ENCODE data around the gene AKTIP. TPM values are rescaled to one million over a fixed set of nuclear protein-coding genes. Genes with fewer than 3 reads are reported as not detected.

Gene AKTIP
- total RNA-seq, 2 donors from 2014 or later = 21.8 to 24.5 TPM

GRCh38 chr16:53506254-53506653, 3.2 kb upstream of the AKTIP start:
- H3K4me1 Mint-ChIP-seq = peaks cover 24% of the 10 kb centered on the region
- no peak for ATAC-seq (replicated peaks)
- H3K9me3 Mint-ChIP-seq = no peaks in the 10 kb centered on the region
- H3K27ac Mint-ChIP-seq = no peak overlapping the region
- peaks cover 7% of the 10 kb centered on the region for H3K36me3 Mint-ChIP-seq (ENCODE audit: low read depth)
- peak overlapping the region; percentile 11 for H3K4me3 Mint-ChIP-seq
- H3K27me3 Mint-ChIP-seq = no peaks in the 10 kb centered on the region

GRCh38 chr16:53504665-53505064, 1.7 kb upstream of the AKTIP start:
- peak overlapping the region; percentile 97 for H3K27ac Mint-ChIP-seq
- H3K36me3 Mint-ChIP-seq (ENCODE audit: low read depth) = peaks cover 13% of the 10 kb centered on the region
- no peak for ATAC-seq (replicated peaks)
- H3K27me3 Mint-ChIP-seq = no peaks in the 10 kb centered on the region
- peaks cover 30% of the 10 kb centered on the region for H3K4me1 Mint-ChIP-seq
- peak overlapping the region; percentile 90 for H3K4me3 Mint-ChIP-seq
- no peaks in the 10 kb centered on the region for H3K9me3 Mint-ChIP-seq

- no peak for ATAC-seq (replicated peaks)
- Mint-ChIP-seq H3K4me3 (peak overlapping the region; percentile 90), H3K27me3 (no peaks in the 10 kb centered on the region), H3K36me3 (ENCODE audit: low read depth) (peaks cover 18% of the 10 kb centered on the region), H3K27ac (peak overlapping the region; percentile 97), H3K4me1 (peaks cover 31% of the 10 kb centered on the region), H3K9me3 (no peaks in the 10 kb centered on the region)
Observed at GRCh38 chr16:53503991-53504663, 1.1 kb upstream of the AKTIP start.

- no peaks in the 10 kb centered on the region for H3K9me3 Mint-ChIP-seq
- peak overlapping the region; percentile 90 for H3K4me3 Mint-ChIP-seq
- peaks cover 26% of the 10 kb centered on the region for H3K36me3 Mint-ChIP-seq (ENCODE audit: low read depth)
- H3K27ac Mint-ChIP-seq = peak overlapping the region; percentile 97
- H3K4me1 Mint-ChIP-seq = peaks cover 34% of the 10 kb centered on the region
- H3K27me3 Mint-ChIP-seq = no peaks in the 10 kb centered on the region
- peak; percentile 93 for ATAC-seq (replicated peaks)
Observed at GRCh38 chr16:53503270-53503923, 388 bp upstream of the AKTIP start.

GRCh38 chr16:53501216-53501859, 1.7 kb downstream of the AKTIP start:
- peaks cover 30% of the 10 kb centered on the region for H3K4me1 Mint-ChIP-seq
- no peaks in the 10 kb centered on the region for H3K9me3 Mint-ChIP-seq
- H3K27ac Mint-ChIP-seq = peak overlapping the region; percentile 86
- no peak for ATAC-seq (replicated peaks)
- peaks cover 46% of the 10 kb centered on the region for H3K36me3 Mint-ChIP-seq (ENCODE audit: low read depth)
- no peaks in the 10 kb centered on the region for H3K27me3 Mint-ChIP-seq
- H3K4me3 Mint-ChIP-seq = peak overlapping the region; percentile 90

GRCh38 chr16:53498984-53499383, 4.0 kb downstream of the AKTIP start:
- no peak for ATAC-seq (replicated peaks)
- Mint-ChIP-seq H3K36me3 (ENCODE audit: low read depth) (peaks cover 70% of the 10 kb centered on the region), H3K4me1 (peaks cover 29% of the 10 kb centered on the region), H3K27ac (peak overlapping the region; percentile 54), H3K4me3 (no peak overlapping the region), H3K27me3 (no peaks in the 10 kb centered on the region), H3K9me3 (no peaks in the 10 kb centered on the region)

- peaks cover 100% of the 10 kb centered on the region for H3K36me3 Mint-ChIP-seq (ENCODE audit: low read depth)
- peaks cover 14% of the 10 kb centered on the region for H3K4me1 Mint-ChIP-seq
- no peak overlapping the region for H3K4me3 Mint-ChIP-seq
- no peak for ATAC-seq (replicated peaks)
- H3K9me3 Mint-ChIP-seq = no peaks in the 10 kb centered on the region
- peak overlapping the region; percentile 68 for H3K27ac Mint-ChIP-seq
- no peaks in the 10 kb centered on the region for H3K27me3 Mint-ChIP-seq
Observed at GRCh38 chr16:53495325-53495724, 7.7 kb downstream of the AKTIP start.

- H3K27ac Mint-ChIP-seq = peak overlapping the region; percentile 68
- peaks cover 100% of the 10 kb centered on the region for H3K36me3 Mint-ChIP-seq (ENCODE audit: low read depth)
- no peaks in the 10 kb centered on the region for H3K9me3 Mint-ChIP-seq
- ATAC-seq (replicated peaks) = no peak
- no peak overlapping the region for H3K4me3 Mint-ChIP-seq
- H3K27me3 Mint-ChIP-seq = no peaks in the 10 kb centered on the region
- peaks cover 14% of the 10 kb centered on the region for H3K4me1 Mint-ChIP-seq
Observed at GRCh38 chr16:53494636-53495035, 8.4 kb downstream of the AKTIP start.

GRCh38 chr16:53492503-53492902, 10.5 kb downstream of the AKTIP start:
- no peak overlapping the region for H3K27ac Mint-ChIP-seq
- no peak overlapping the region for H3K4me3 Mint-ChIP-seq
- no peak for ATAC-seq (replicated peaks)
- H3K9me3 Mint-ChIP-seq = no peaks in the 10 kb centered on the region
- peaks cover 100% of the 10 kb centered on the region for H3K36me3 Mint-ChIP-seq (ENCODE audit: low read depth)
- H3K4me1 Mint-ChIP-seq = peaks cover 10% of the 10 kb centered on the region
- no peaks in the 10 kb centered on the region for H3K27me3 Mint-ChIP-seq

GRCh38 chr16:53489755-53490154, 13.3 kb downstream of the AKTIP start:
- Mint-ChIP-seq H3K36me3 (ENCODE audit: low read depth) (peaks cover 100% of the 10 kb centered on the region), H3K27me3 (no peaks in the 10 kb centered on the region), H3K4me3 (no peak overlapping the region), H3K27ac (no peak overlapping the region), H3K9me3 (peaks cover 2% of the 10 kb centered on the region), H3K4me1 (no peaks in the 10 kb centered on the region)
- no peak for ATAC-seq (replicated peaks)

GRCh38 chr16:53486230-53486629, 16.8 kb downstream of the AKTIP start:
- no peaks in the 10 kb centered on the region for H3K27me3 Mint-ChIP-seq
- H3K36me3 Mint-ChIP-seq (ENCODE audit: low read depth) = peaks cover 100% of the 10 kb centered on the region
- peaks cover 5% of the 10 kb centered on the region for H3K9me3 Mint-ChIP-seq
- no peak overlapping the region for H3K27ac Mint-ChIP-seq
- ATAC-seq (replicated peaks) = no peak
- H3K4me1 Mint-ChIP-seq = no peaks in the 10 kb centered on the region
- H3K4me3 Mint-ChIP-seq = no peak overlapping the region

GRCh38 chr16:53484542-53484941, 18.5 kb downstream of the AKTIP start:
- no peak overlapping the region for H3K27ac Mint-ChIP-seq
- no peak for ATAC-seq (replicated peaks)
- peaks cover 5% of the 10 kb centered on the region for H3K9me3 Mint-ChIP-seq
- peaks cover 100% of the 10 kb centered on the region for H3K36me3 Mint-ChIP-seq (ENCODE audit: low read depth)
- H3K4me1 Mint-ChIP-seq = no peaks in the 10 kb centered on the region
- no peaks in the 10 kb centered on the region for H3K27me3 Mint-ChIP-seq
- H3K4me3 Mint-ChIP-seq = no peak overlapping the region

GRCh38 chr16:53482123-53482522, 20.9 kb downstream of the AKTIP start:
- Mint-ChIP-seq H3K27me3 (no peaks in the 10 kb centered on the region), H3K4me3 (no peak overlapping the region), H3K36me3 (ENCODE audit: low read depth) (peaks cover 100% of the 10 kb centered on the region), H3K4me1 (peaks cover 5% of the 10 kb centered on the region), H3K27ac (peak overlapping the region; percentile 14), H3K9me3 (peaks cover 5% of the 10 kb centered on the region)
- ATAC-seq (replicated peaks) = peak; percentile 53

GRCh38 chr16:53480394-53480793, 22.6 kb downstream of the AKTIP start:
- no peak overlapping the region for H3K4me3 Mint-ChIP-seq
- H3K36me3 Mint-ChIP-seq (ENCODE audit: low read depth) = peaks cover 98% of the 10 kb centered on the region
- peaks cover 17% of the 10 kb centered on the region for H3K4me1 Mint-ChIP-seq
- H3K9me3 Mint-ChIP-seq = peaks cover 5% of the 10 kb centered on the region
- peak overlapping the region; percentile 25 for H3K27ac Mint-ChIP-seq
- ATAC-seq (replicated peaks) = no peak
- no peaks in the 10 kb centered on the region for H3K27me3 Mint-ChIP-seq

GRCh38 chr16:53478965-53479364, 24.0 kb downstream of the AKTIP start:
- no peaks in the 10 kb centered on the region for H3K9me3 Mint-ChIP-seq
- H3K27me3 Mint-ChIP-seq = no peaks in the 10 kb centered on the region
- peaks cover 98% of the 10 kb centered on the region for H3K36me3 Mint-ChIP-seq (ENCODE audit: low read depth)
- ATAC-seq (replicated peaks) = no peak
- peaks cover 17% of the 10 kb centered on the region for H3K4me1 Mint-ChIP-seq
- peak overlapping the region; percentile 57 for H3K27ac Mint-ChIP-seq
- H3K4me3 Mint-ChIP-seq = no peak overlapping the region

All from activated T-helper 17 cell treated with anti-CD3 and anti-CD28 coated beads, Interleukin-2, amount 50 U/mL, for 72 hours (primary cell).